GM21381 (cell line): ENCODE results near the gene EEPD1.
A peak's percentile ranks its signal among the peaks of the same experiment; 100 is the strongest.
"Not testable (repeated sequence)": the region's sequence is repeated elsewhere in the genome, so short reads cannot be mapped to it uniquely, and the experiment has no call there.

Experiments used
- ATAC-seq: cut with Tn5 transposase; IDR thresholded peaks from one replicate; pipeline ENCODE4 v1.9.1; 2021; ENCODE audit warnings: mild to moderate bottlenecking, moderate library complexity; ENCODE audit not compliant: unreplicated experiment

The EEPD1 gene

DNA sequence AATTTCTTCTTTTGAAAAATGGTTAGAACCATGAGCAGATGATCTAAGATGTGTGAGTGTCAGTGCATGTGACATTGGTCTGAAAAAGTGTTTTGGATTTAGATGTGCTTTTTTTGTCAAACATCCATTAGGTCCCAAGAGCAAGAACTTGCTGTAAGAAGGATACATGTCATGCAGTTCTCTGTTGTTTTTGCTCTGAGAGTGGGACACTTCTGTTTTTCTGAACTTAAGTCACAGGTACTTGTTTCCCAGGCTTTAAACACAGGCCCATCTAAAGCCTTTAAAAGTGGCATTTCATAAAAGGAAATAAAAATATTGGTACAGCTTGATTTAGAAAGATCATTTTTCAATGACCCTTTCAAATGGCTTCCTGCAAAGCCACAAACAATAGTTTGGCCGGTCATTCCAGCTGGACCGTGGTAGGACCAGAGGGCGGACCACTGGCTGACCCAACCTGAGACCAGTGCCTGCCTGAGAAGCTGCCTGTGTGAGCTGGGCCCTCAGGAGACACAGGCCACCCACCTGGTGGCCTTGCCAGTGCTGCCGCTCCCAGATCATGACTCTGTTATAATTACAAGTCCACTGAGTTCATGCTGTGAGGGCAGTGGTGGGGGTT lies 92.7 kb downstream of the EEPD1 start:
- ATAC-seq: no peak

GRCh38 chr7:36249091-36249490 lies 96.0 kb downstream of the EEPD1 start:
- ATAC-seq: no peak

DNA sequence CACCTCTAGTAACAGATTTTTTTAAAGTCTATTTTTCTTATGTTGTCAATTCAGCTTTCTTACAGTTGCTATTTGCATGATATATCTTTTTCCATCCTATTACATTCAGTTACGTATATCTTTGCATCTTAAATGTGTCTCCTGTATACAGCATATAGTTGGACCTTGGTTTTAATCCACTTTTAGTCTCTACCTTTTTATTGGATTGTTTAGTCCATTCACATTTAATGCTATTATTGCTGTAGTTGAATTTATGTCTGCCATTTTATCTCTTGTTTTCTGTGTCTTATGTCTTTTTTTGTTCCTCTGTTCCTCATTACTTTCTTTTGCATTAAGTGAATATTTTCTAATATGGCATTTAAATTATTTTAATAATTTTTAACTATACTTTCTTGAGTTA lies 100.6 kb downstream of the EEPD1 start:
- no peak for ATAC-seq

GRCh38 chr7:36258510-36259259 lies 105.6 kb downstream of the EEPD1 start:
- ATAC-seq: not testable (repeated sequence)

DNA sequence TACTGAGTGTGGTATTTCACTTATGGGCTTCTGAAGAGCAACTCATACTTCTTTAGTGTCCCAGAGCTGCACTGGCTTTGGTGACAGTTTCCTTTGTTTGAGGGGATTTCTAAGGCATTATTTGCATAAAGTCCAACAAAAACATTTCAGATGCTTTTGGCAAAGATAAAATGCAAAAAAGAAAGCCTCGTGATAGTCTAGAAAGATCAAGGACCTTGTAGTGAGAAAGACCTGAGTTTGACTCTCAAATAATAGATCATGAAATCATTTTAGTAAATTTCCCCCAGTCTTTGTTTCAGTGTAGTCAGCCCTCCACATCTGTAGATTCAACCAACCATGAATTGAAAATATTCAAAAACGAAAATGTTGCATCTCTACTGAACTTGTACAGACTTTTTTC lies 107.4 kb downstream of the EEPD1 start:
- ATAC-seq: no peak

DNA sequence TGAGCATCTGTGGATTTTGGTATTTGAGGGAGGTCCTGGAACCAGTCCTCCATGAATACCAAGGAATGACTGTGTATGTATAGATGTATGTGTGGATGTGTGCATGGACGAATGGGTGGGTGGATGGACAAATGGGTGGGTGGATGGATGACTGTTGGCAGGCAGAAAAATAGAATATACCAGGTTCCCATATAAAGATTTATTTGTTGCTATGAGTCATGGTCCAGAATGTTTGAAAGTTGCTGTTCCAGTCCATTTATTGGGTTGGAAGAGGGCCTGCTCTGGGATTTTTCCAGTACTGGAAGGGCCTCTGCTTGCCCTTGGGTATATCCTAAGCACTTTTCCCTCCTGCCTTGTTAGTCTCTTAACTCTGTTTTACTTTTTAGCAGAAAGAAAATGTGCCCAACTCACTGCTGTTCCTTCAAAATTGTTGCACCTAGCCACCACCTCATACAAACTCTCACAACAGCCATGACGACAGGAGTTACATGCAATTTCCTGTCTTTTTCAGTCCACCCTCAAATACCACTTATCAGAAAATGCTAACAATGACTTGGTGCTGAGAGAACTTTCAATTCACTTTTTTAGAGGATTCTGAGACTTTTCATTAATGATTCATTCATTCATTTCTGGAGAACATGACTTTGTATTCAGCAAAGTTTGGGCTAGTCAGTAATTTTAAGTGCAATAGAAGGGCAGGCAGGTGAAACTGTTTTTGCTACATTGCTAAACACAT lies 108.1 kb downstream of the EEPD1 start:
- no peak for ATAC-seq

DNA sequence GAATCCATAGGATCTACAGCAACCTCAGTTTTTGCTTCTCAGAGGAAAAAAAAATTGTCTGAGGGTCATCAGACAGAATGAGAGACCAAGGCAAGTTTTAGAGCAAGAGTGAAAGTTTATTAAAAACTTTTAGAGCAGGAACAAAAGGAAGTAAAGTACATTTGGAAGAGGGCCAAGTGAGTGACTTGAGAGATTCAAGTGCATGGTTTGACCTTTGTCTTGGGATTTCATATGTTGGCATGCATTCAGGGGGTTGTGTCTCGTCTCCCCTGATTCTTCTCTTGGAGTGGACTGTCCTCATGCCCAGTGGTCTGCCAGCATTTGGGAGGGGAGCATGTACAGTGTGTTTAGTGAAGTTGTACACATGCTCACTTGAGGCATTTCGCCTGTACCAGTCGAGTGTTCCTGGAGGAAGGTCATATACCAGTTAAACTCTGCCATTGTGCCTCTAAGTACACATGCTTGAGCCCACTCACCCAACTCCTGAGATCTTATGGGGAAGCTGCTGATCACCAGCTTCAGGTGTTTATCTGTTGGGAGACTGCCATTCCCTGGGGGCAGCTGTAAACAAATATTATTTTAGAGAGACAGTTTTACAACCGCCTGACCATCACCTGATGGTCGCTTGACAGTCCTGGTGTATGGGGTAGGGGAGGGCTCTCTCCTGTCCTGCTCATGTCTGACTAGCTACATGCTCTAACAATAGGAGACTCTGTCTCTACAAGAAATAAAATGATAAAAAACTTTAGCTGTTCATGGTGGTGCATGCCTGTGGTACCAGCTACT lies 109.4 kb downstream of the EEPD1 start:
- no peak for ATAC-seq

GRCh38 chr7:36263095-36263484 lies 110.0 kb downstream of the EEPD1 start:
- no peak for ATAC-seq

GRCh38 chr7:36264123-36264801 lies 111.2 kb downstream of the EEPD1 start:
- peak; percentile 59 for ATAC-seq

GRCh38 chr7:36264913-36265516 lies 112.0 kb downstream of the EEPD1 start:
- no peak for ATAC-seq

GRCh38 chr7:36265680-36266079 lies 112.6 kb downstream of the EEPD1 start:
- no peak for ATAC-seq

GRCh38 chr7:36266190-36266589 lies 113.1 kb downstream of the EEPD1 start:
- ATAC-seq: no peak

- no peak for ATAC-seq
Measured at GRCh38 chr7:36266683-36267082, 113.6 kb downstream of the EEPD1 start.

DNA sequence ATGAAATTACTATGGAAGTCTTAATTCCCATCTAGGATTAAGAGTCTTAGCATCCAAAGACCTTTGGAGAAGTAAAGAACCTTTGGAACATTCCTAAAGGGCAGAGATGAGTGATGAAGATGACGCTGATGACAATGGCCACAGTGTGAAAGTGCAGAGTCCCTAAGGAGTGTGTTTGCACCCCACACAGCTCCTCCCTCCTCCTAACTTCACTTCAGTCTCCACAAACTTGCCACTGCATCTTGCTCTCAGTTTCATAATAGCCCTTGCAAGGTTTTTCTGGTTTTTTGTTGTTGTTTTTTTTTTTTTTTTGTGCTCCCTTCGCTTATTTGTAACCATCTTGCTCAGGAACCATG lies 119.1 kb downstream of the EEPD1 start:
- no peak for ATAC-seq

DNA sequence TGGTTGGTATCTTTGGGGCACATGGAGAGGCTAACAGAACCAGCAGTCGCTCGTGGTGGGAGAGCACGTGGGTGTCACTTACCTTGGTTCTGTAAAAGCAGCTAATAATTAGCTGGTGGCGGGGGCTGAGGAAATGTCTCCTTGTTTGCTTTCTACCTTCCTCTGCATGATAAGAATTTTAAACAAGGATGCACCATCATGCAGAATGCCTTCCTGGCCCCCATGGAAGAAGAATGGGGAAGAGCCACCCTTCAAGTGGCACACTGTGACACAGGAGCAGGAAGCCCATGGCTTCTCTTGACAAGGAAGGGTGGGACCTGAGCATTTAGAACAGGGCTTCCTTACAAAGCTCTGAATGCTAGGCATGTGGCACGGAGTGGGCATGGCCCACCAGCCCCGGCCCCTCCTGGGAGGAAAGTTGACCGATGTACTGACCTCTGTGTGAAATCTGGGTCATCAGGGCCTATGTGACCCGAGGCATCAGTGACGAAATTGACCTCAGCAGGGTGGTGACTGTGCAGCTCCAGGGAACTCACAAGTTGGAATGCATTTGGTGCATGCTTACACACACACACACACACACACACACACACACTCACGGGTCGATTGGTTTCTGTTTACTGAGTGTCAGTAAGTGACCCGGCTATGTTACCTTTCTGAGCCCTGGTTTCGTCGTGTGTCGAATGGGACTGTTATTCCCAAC lies 119.7 kb downstream of the EEPD1 start:
- no peak for ATAC-seq

GRCh38 chr7:36273836-36274235 lies 120.8 kb downstream of the EEPD1 start:
- ATAC-seq: no peak

DNA sequence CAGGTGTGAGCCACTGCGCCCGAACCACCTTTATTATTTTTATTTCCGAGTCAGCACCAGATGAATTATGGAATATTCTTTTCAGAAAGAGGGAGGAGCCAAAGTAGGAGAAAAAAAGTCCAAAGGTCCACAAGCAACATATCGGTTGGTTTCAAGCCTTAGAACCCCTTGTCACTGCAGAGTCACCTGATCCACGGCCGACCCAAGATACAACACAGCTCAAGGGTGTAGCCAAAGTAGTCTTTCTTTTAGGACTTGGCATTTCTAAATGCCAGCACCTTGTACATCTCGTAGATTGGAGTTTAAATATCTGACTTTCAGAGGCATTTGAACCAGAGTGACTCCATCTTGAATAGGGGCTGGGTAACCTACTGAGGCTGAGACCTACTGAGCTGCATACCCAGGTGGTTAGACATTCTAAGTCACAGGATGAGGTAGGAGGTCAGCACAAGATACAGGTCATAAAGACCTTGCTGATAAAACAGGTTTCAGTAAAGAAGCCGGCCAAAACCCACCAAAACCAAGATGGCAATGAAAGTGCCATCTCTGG lies 122.8 kb downstream of the EEPD1 start:
- no peak for ATAC-seq

DNA sequence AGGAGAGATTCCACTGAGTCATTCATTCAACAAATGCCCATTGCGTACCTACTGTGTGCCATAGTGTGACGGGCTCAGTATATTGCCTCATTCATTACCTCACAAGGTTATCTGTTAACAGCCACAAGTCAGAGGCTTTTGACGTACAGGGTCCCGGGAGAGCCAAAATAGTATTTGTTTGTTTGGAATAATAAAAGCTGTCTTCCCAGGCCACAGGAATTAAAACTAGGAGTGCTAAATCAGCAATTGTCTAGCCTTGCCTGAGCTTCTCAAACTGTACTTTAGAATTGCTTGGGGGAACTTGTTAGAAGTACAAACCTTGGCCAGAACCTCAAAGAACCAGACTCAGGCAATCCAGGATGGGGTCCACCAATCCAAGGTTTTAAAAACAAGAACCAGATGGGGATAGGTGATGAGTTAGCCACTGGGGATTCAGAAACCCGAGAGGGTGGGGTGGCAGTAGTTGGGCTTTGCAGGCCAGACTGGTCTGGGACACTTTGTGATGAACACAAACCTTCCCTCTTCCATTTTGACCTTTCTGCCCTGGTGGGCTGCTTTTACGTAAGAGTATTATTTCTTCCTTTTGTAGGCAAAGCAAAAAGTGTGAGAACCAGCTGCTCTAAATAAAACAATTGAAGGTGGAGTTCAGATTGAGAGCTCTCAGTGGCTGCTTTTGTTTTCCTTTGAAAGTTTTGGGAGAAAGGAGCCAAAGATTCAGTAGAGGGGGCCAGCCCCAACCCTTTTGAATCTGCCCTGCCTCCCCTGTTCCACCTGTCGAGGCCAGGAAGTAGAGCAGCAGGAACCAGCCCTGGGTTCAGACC lies 123.6 kb downstream of the EEPD1 start:
- no peak for ATAC-seq

- no peak for ATAC-seq
Measured at GRCh38 chr7:36277249-36277542, 124.1 kb downstream of the EEPD1 start.
